GM19438 (cell line): ENCODE results near the gene TBX2.
"Not testable (repeated sequence)": the region's sequence is repeated elsewhere in the genome, so short reads cannot be mapped to it uniquely, and the experiment has no call there.

ENCODE experiments used
- ATAC-seq: cut with Tn5 transposase; IDR thresholded peaks from one replicate; pipeline ENCODE4 v1.9.1; 2021; ENCODE audit warnings: low read depth; ENCODE audit not compliant: unreplicated experiment

The TBX2 gene

GRCh38 chr17:61425682-61426481 lies 26.2 kb downstream of the TBX2 start:
- no peak for ATAC-seq

- ATAC-seq = no peak
Measured at GRCh38 chr17:61426482-61427304, 27.1 kb downstream of the TBX2 start.

GRCh38 chr17:61427567-61427966 lies 27.9 kb downstream of the TBX2 start:
- ATAC-seq = no peak

DNA sequence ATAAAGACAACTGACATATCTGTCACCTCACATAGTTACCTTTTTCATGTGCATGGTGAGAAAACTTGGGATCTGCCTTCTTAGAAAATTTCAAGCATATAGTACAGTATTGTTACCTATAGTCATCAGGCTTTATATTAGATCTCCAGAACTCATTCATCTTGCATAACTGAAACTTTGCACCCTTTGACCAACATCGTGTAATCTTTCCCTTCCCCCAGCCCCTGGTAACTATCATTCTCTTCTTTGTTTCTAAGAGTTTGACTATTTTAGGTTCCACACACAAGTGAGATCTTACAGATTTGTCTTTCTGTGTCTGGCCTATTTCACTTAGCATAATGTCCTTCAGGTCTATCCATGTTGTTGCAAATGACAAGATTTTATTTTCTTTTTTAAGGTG lies 29.6 kb downstream of the TBX2 start:
- no peak for ATAC-seq

DNA sequence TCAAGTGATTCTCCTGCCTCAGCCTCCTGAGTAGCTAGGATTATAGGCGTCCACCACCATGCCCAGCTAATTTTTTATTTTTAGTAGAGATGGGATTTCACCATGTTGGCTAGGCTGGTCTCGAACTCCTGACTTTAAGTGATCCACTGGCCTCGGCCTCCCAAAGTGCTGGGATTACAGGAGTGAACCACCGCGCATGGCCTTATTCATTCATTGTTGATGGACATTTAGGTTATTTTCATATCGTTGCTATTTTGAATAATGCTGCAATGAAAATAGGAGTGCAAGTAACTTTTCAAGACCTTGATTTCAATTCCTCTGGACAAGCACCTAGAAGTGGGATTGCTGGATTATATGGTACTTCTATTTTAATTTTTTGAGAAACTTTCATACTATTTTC lies 30.2 kb downstream of the TBX2 start:
- ATAC-seq = not testable (repeated sequence)

- no peak for ATAC-seq
Measured at GRCh38 chr17:61431594-61432311, 32.1 kb downstream of the TBX2 start.

- ATAC-seq = no peak
Measured at GRCh38 chr17:61436273-61436672, 36.6 kb downstream of the TBX2 start.

- no peak for ATAC-seq
Measured at GRCh38 chr17:61436995-61437704, 37.5 kb downstream of the TBX2 start.

DNA sequence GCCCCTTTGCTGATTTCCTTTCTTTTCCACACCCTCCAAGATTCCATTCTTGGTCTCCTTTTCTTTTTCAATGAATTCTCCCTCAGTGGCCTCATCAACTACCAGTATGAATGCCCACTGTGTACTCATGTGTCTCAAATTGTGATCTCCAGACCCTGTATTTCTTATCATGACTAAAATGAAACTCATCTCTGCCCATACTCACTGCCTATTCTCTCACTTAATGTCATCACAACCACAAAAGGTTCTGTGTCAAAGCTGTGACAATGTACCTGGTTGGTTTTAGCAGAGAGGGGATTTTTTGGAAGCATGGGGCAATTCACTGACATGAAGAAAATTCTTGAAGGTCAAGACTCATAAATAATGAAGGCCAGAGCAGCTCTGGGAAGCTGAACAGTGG lies 41.1 kb downstream of the TBX2 start:
- no peak for ATAC-seq

DNA sequence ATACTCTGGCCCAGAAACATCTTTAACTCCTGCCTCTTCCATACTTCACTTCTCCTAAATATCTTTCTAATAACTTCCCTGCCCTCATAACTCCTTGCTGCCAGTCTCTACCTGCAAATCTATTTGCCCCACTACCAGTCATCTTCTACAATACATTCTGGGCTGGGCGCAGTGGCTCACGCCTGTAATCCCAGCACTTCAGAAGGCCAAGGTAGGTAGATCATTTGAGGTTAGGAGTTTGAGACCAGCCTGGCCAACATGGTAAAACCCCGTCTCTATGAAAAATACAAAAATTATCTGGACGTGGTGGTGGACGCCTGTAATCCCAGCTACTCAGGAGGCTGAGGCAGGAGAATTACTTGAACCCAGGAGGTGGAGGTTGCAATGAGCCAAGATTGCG lies 41.9 kb downstream of the TBX2 start:
- not testable (repeated sequence) for ATAC-seq

- no peak for ATAC-seq
Measured at GRCh38 chr17:61442136-61442775, 42.6 kb downstream of the TBX2 start.

- no peak for ATAC-seq
Measured at GRCh38 chr17:61442878-61443474, 43.3 kb downstream of the TBX2 start.

DNA sequence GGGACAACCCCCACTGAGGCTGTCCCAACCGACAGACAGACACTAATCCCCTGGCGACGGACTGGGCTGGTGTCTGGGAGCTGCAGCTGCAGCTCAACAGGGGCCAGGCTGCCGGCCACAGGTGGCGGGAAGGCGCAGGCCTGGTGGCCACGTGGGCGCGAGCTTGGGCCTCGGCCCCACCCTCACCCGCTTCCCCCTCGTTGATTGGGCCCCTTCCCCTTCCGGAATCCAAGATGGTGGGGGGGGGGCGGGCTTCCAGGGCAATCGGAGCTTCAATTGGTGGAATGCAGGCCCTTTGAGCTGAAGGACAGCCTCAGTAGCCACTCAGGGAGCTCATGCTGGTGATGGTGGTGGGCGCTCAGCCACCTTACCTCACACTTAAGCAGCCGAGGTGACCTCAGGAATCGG lies 43.8 kb downstream of the TBX2 start:
- no peak for ATAC-seq

GRCh38 chr17:61444075-61444474 lies 44.4 kb downstream of the TBX2 start:
- ATAC-seq = no peak

- ATAC-seq = no peak
Measured at GRCh38 chr17:61444831-61445230, 45.2 kb downstream of the TBX2 start.

DNA sequence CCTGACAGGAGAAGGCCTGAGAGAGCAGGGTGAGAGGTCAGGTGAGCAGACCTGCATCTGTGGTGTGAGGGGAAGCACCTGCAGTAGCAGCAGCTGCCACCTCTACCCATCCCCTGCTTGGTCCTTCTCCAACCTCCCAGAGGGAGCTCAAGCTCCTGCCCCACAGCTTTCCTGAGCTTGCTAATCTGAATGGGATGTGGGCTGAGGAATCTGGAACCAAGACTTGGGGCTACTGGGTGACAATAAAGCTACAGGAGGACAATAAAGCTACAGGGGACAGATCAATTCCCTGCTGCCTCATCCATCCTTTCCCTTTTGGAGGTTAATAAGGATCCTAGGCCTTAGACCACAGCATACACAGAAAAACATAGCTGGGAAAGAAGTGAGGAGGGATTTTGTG lies 47.7 kb downstream of the TBX2 start:
- ATAC-seq = no peak

GRCh38 chr17:61448042-61448441 lies 48.4 kb downstream of the TBX2 start:
- ATAC-seq = no peak

- ATAC-seq = not testable (repeated sequence)
Measured at GRCh38 chr17:61449140-61449539, 49.5 kb downstream of the TBX2 start.

- ATAC-seq = no peak
Measured at GRCh38 chr17:61449707-61450640, 50.3 kb downstream of the TBX2 start.
